GM23248 (cell line): ENCODE measurements around the gene ELF2.

ENCODE experiments used
- EZH2 ChIP-seq: fragments of 200-600 bp; sonication (generic); IDR thresholded peaks from 2 replicates; pipeline ENCODE4 v1.6.1; 2018; ENCODE audit warnings: antibody characterized with exemption, mild to moderate bottlenecking; ENCODE audit not compliant: insufficient read depth, poor library complexity, severe bottlenecking
- EZH2phosphoT487 ChIP-seq: fragments of 200-600 bp; sonication (generic); IDR thresholded peaks from 2 replicates; pipeline ENCODE4 v1.6.1; 2018; ENCODE audit warnings: antibody characterized with exemption, moderate library complexity, mild to moderate bottlenecking, low read depth; ENCODE audit not compliant: insufficient read depth

- TF ChIP-seq EZH2 = no peak
- TF ChIP-seq EZH2phosphoT487 = no peak
These were observed 149.2 kb downstream of the ELF2 start for GRCh38 chr4:139027776-139028175.
